Ishikawa (cell line): ENCODE measurements around the gene ACAA2.

Experiments
- TAF1 ChIP-seq: IDR thresholded peaks from 2 replicates; pipeline ENCODE4 v1.6.1; 2012; ENCODE audit warnings: low read depth, mild to moderate bottlenecking
- TCF12 ChIP-seq: IDR thresholded peaks from 2 replicates; pipeline ENCODE4 v1.6.1; 2012; ENCODE audit warnings: low read depth

DNA sequence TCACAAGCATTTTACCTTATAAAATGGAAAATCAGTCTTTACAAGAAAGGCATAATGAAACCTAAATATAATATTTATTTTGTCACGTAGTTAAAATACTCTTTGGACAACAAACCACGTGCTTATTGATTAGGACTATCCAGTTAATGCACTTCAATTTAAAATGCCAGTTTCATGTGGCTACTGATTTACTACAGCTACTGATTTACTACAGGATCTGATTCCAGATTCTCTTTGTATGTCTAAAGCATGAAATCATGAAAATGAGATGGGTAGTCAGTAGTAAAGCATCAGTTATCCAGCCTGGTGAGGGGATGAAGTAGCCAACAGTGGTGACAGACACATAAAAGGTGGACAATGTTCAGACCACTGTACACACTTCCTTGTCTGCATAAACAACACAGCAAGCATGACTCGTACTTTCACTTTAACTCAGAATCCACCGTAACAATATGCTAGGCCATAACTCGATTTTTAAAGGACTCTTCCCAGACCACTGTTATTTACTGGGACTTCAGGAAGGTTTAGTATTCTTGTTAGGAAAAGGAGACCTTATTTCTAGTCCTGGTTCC lies 24.9 kb downstream of the ACAA2 start:
- TF ChIP-seq TAF1 = no peak
- TF ChIP-seq TCF12 = no peak
